B cell (primary cell): ENCODE measurements around the gene AATK. TPM values are rescaled to one million over a fixed set of nuclear protein-coding genes. Genes with fewer than 3 reads are reported as not detected.
A peak's percentile ranks its signal among the peaks of the same experiment; 100 is the strongest.

Experiments used
- ATAC-seq: fragments of 200-7000 bp; cut with Tn5 transposase; one replicate; pipeline ENCODE4 v1.10.0; 2021; ENCODE audit warnings: low read depth, mild to moderate bottlenecking, moderate number of reproducible peaks, moderate library complexity
- CTCF ChIA-PET: fragments of 350-600 bp; sonication (Branson Sonifier 250); formaldehyde crosslinking; loops from one replicate; lab custom pipeline; 2021; ENCODE audit warnings: antibody characterized with exemption, inconsistent platforms; lab: Charles Lee
- POLR2A ChIA-PET: fragments of 350-600 bp; sonication (Branson Sonifier 250); formaldehyde crosslinking; loops from one replicate; lab custom pipeline; 2021; ENCODE audit warnings: antibody characterized with exemption; lab: Charles Lee
- DNase-seq: peaks from one replicate; pipeline ENCODE4 v3.0.0; 2013
- H2AFZ ChIP-seq: 2 replicates; pipeline ENCODE4 v1.6.1; 2012; ENCODE audit warnings: mild to moderate bottlenecking, low read depth, low read length; ENCODE audit not compliant: insufficient read depth, poor library complexity, severe bottlenecking
- H3K27ac ChIP-seq, 2 donors: 1 replicate in 1 of 2; 2 replicates in 1 of 2; pipeline ENCODE4 v1.5.1; 2012 to 2013; ENCODE audit warnings: low read length in 2 of 2, mild to moderate bottlenecking in 2 of 2, moderate library complexity in 1 of 2
- H3K27me3 ChIP-seq, 4 experiments: fragments of 200-600 bp in 1 of 4; sonication (generic) in 1 of 4; replicated peaks in 1 of 4; 1 replicate in 2 of 4; 2 replicates in 2 of 4; pipeline versions ENCODE4 v1.6.1 to v1.7.0; 2013 to 2016; ENCODE audit warnings: low read length in 3 of 4, mild to moderate bottlenecking in 2 of 4, mixed read lengths in 1 of 4, moderate library complexity in 1 of 4; ENCODE audit not compliant: insufficient read depth in 4 of 4, control insufficient read depth in 3 of 4; ENCODE audit errors: control extremely low read depth in 1 of 4
- H3K36me3 ChIP-seq, 2 experiments: replicated peaks in 1 of 2; 1 replicate in 1 of 2; 2 replicates in 1 of 2; pipeline versions ENCODE4 v1.6.1 to v1.7.1; 2013; ENCODE audit warnings: low read length in 1 of 2; ENCODE audit not compliant: insufficient read depth in 2 of 2, control insufficient read depth in 1 of 2; ENCODE audit errors: control extremely low read depth in 1 of 2, extremely low read depth in 1 of 2
- H3K4me1 ChIP-seq, 2 donors: fragments of 200-600 bp in 1 of 2; sonication (generic) in 1 of 2; 1 replicate in 1 of 2; 2 replicates in 1 of 2; pipeline versions ENCODE4 v1.5.1 to v1.6.1; 2013 to 2017; ENCODE audit warnings: low read length in 2 of 2; ENCODE audit not compliant: control insufficient read depth in 2 of 2, insufficient read depth in 2 of 2
- H3K4me2 ChIP-seq: replicated peaks from 2 replicates; pipeline ENCODE3; 2012; ENCODE audit warnings: mild to moderate bottlenecking, low read depth, low read length; ENCODE audit not compliant: poor library complexity, severe bottlenecking
- H3K4me3 ChIP-seq, 5 experiments: fragments of 200-600 bp in 1 of 5; sonication (generic) in 1 of 5; 1 replicate in 3 of 5; 2 replicates in 2 of 5; pipeline versions ENCODE4 v1.5.1 to v1.7.0; 2011 to 2016; ENCODE audit warnings: low read length in 4 of 5, mild to moderate bottlenecking in 4 of 5, low read depth in 2 of 5, control low read depth in 1 of 5, moderate library complexity in 1 of 5; ENCODE audit not compliant: insufficient read depth in 1 of 5; ENCODE audit errors: control extremely low read depth in 1 of 5, extremely low read depth in 1 of 5
- H3K79me2 ChIP-seq: fragments of 200-600 bp; sonication (generic); one replicate; pipeline ENCODE4 v1.6.0; 2016; ENCODE audit warnings: low read length; ENCODE audit not compliant: control insufficient read depth, insufficient read depth
- H3K9ac ChIP-seq: fragments of 200-600 bp; sonication (generic); 2 replicates; pipeline ENCODE4 v1.6.1; 2017; ENCODE audit warnings: mild to moderate bottlenecking, low read length, moderate library complexity
- H3K9me3 ChIP-seq, 3 donors: one replicate each; pipeline versions ENCODE4 v1.6.1 to v1.7.1; 2013; ENCODE audit warnings: low read length in 2 of 3; ENCODE audit not compliant: control insufficient read depth in 2 of 3, insufficient read depth in 1 of 3; ENCODE audit errors: control extremely low read depth in 1 of 3
- H4K20me1 ChIP-seq: 2 replicates; pipeline ENCODE4 v1.6.0; 2012; ENCODE audit warnings: mild to moderate bottlenecking, low read length; ENCODE audit not compliant: insufficient read depth, control insufficient read depth, poor library complexity, severe bottlenecking
- H3K27ac Mint-ChIP-seq: one replicate; pipeline ENCODE4 v1.8.0; 2021; ENCODE audit warnings: mixed read lengths
- H3K27me3 Mint-ChIP-seq: one replicate; pipeline ENCODE4 v1.8.0; 2021; ENCODE audit warnings: mixed read lengths
- H3K4me1 Mint-ChIP-seq: one replicate; pipeline ENCODE4 v1.8.0; 2021; ENCODE audit warnings: mixed read lengths
- H3K4me3 Mint-ChIP-seq: one replicate; pipeline ENCODE4 v1.8.0; 2021; ENCODE audit warnings: mixed read lengths
- H3K9me3 Mint-ChIP-seq: one replicate; pipeline ENCODE4 v1.8.0; 2022; ENCODE audit warnings: mixed read lengths; ENCODE audit not compliant: insufficient read depth
- CTCF ChIP-seq: fragments of 200-600 bp; IDR thresholded peaks from one replicate; pipeline ENCODE4 v1.8.0; 2022; ENCODE audit warnings: antibody characterized with exemption, mild to moderate bottlenecking
- EZH2 ChIP-seq: IDR thresholded peaks from 2 replicates; pipeline ENCODE4 v1.6.1; 2012; ENCODE audit warnings: borderline replicate concordance, low read depth, mild to moderate bottlenecking, moderate library complexity, low read length; ENCODE audit not compliant: insufficient read depth, poor library complexity, severe bottlenecking
- WGBS: methylation state at CpG from one replicate; pipeline ENCODE4 v1.1.5; 2013; ENCODE audit warnings: missing lambda C conversion rate; ENCODE audit not compliant: insufficient coverage; 5-methylcytosine and 5-hydroxymethylcytosine counted together
- intact Hi-C: fragments of 100-400 bp; cut with micrococcal nuclease; formaldehyde crosslinking; loops from one replicate; pipeline ENCODE4 v1.10.0; 2022
- polyA plus RNA-seq: library from polyadenylated mRNA; depleted of rRNA; stranded (reverse); fragments of >200 nt; gene quantifications from 2 replicates; pipeline ENCODE4 v1.2.3, GENCODE V29; 2012
- total RNA-seq, 2 donors: library from RNA; stranded (reverse); fragments of 120-200 nt in 1 of 2; gene quantifications; 1 replicate in 1 of 2; 2 replicates in 1 of 2; pipeline versions ENCODE4 v1.2.3 to v1.2.4, GENCODE V29; 2013 to 2022

The AATK gene
- total and polyA plus RNA-seq, 2 donors (not counting 1 experiment from before 2014, with no cell fraction given), result 0.21 to 1.7 TPM

GRCh38 chr17:81208651-81209050, 42.6 kb upstream of the AATK start:
- Histone ChIP-seq H3K4me1 (peaks cover 3% of the 10 kb centered on the region in 2 donors), H4K20me1 (no peaks in the 10 kb centered on the region), H3K27ac (no peak overlapping the region), H3K9ac (no peak overlapping the region), H3K4me3 (no peak overlapping the region), H3K36me3 (peaks cover 0 to 10% of the 10 kb centered on the region in 2 experiments), H2AFZ (no peak overlapping the region), H3K9me3 (no peaks in the 10 kb centered on the region), H3K4me2 (no peak overlapping the region), H3K27me3 (no peaks in the 10 kb centered on the region), H3K79me2 (peaks cover 22% of the 10 kb centered on the region)
- Mint-ChIP-seq H3K4me3 (no peak overlapping the region), H3K4me1 (peaks cover 11% of the 10 kb centered on the region), H3K27ac (no peak overlapping the region), H3K9me3 (no peaks in the 10 kb centered on the region), H3K27me3 (no peaks in the 10 kb centered on the region)
- DNase-seq (no peak), ATAC-seq (no peak)
- WGBS, result 98% methylated on average over 10 of the region's 10 CpGs
- intact Hi-C loops, result no loop called here
- POLR2A ChIA-PET, result interaction anchor here (0.5 kb wide), 1 partner anchor 56 kb away, joined by 4 read pairs; no protein-coding TSS in a partner anchor
- no peak for TF ChIP-seq CTCF
- TF ChIP-seq EZH2, result no peak
- CTCF ChIA-PET, result no interaction called here

GRCh38 chr17:81207610-81208581, 41.9 kb upstream of the AATK start:
- Mint-ChIP-seq H3K4me1 (peaks cover 9% of the 10 kb centered on the region), H3K4me3 (no peak overlapping the region), H3K27me3 (no peaks in the 10 kb centered on the region), H3K9me3 (no peaks in the 10 kb centered on the region), H3K27ac (peak overlapping the region; percentile 75)
- H3K9me3 ChIP-seq, result no peaks in the 10 kb centered on the region
- no peak overlapping the region for H2AFZ ChIP-seq
- no peaks in the 10 kb centered on the region for H4K20me1 ChIP-seq
- no peaks in the 10 kb centered on the region for H3K27me3 ChIP-seq
- no peak overlapping the region for H3K9ac ChIP-seq
- H3K36me3 ChIP-seq, result peaks cover 0 to 10% of the 10 kb centered on the region in 2 experiments
- no peak overlapping the region for H3K27ac ChIP-seq
- CTCF ChIA-PET, result no interaction called here
- no peak overlapping the region for H3K4me3 ChIP-seq
- DNase-seq, result peak; percentile 46
- no peak overlapping the region for H3K4me2 ChIP-seq
- no peak for TF ChIP-seq CTCF
- no peak for TF ChIP-seq EZH2
- peaks cover 22% of the 10 kb centered on the region for H3K79me2 ChIP-seq
- 70% methylated on average over 19 of the region's 21 CpGs for WGBS
- intact Hi-C loops, result no loop called here
- POLR2A ChIA-PET, result no interaction called here
- peaks cover 3% of the 10 kb centered on the region in 2 donors for H3K4me1 ChIP-seq
- ATAC-seq, result peak; percentile 51
